Osteocyte (in vitro differentiated cells): ENCODE measurements around the gene APOC1. TPM values are rescaled to one million over a fixed set of nuclear protein-coding genes. Genes with fewer than 3 reads are reported as not detected.

Experiments
- DNase-seq: peaks from one replicate; pipeline ENCODE4 v3.0.0; 2021; ENCODE audit warnings: mixed read lengths; ENCODE audit not compliant: unreplicated experiment; ENCODE audit errors: extremely low spot score
- H3K27ac Mint-ChIP-seq: one replicate; pipeline ENCODE4 v1.8.0; 2021; ENCODE audit warnings: mild to moderate bottlenecking, mixed read lengths; ENCODE audit not compliant: unreplicated experiment
- H3K27me3 Mint-ChIP-seq: one replicate; pipeline ENCODE4 v1.8.0; 2021; ENCODE audit warnings: mixed read lengths; ENCODE audit not compliant: unreplicated experiment
- H3K36me3 Mint-ChIP-seq: one replicate; pipeline ENCODE4 v1.8.0; 2021; ENCODE audit warnings: mixed read lengths; ENCODE audit not compliant: unreplicated experiment
- H3K4me1 Mint-ChIP-seq: one replicate; pipeline ENCODE4 v1.8.0; 2021; ENCODE audit warnings: mixed read lengths; ENCODE audit not compliant: unreplicated experiment
- H3K4me3 Mint-ChIP-seq: one replicate; pipeline ENCODE4 v1.8.0; 2021; ENCODE audit warnings: mild to moderate bottlenecking, moderate library complexity, mixed read lengths; ENCODE audit not compliant: unreplicated experiment
- H3K9me3 Mint-ChIP-seq: one replicate; pipeline ENCODE4 v1.8.0; 2021; ENCODE audit warnings: mixed read lengths; ENCODE audit not compliant: unreplicated experiment
- total RNA-seq: library from RNA; stranded (reverse); gene quantifications from 2 replicates; pipeline ENCODE4 v1.2.1, GENCODE V29; 2021
- TF ChIP-seq, protein P1 (sequence below): fragments of 200-600 bp; sonication (generic); IDR thresholded peaks from 2 replicates; pipeline ENCODE4 v1.5.0; 2021; ENCODE audit warnings: antibody characterized with exemption, mild to moderate bottlenecking, moderate library complexity

Gene APOC1
- total RNA-seq, 1 donor from 2014 or later = 3.3 TPM

DNA sequence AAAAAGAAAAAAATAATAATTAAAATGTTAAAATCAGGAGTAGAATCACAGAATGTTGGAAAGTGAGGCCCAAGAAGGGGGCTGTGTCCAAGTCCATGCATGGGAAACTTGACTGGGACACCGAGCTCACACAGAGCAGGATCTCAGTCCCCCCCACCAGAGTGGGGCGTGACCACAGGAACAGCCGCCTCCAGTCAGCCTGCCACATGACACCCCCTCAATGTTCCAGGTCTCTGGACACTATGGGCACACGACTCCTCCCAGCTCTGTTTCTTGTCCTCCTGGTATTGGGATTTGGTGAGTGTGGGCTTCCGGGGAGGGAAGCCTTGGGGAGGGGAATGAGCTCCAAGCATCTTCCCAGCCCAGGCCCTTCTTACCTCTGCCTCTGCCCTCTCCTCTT lies 33.8 kb downstream of the APOC1 start:
- H3K9me3 Mint-ChIP-seq = no peaks in the 10 kb centered on the region
- DNase-seq = no peak

DNA sequence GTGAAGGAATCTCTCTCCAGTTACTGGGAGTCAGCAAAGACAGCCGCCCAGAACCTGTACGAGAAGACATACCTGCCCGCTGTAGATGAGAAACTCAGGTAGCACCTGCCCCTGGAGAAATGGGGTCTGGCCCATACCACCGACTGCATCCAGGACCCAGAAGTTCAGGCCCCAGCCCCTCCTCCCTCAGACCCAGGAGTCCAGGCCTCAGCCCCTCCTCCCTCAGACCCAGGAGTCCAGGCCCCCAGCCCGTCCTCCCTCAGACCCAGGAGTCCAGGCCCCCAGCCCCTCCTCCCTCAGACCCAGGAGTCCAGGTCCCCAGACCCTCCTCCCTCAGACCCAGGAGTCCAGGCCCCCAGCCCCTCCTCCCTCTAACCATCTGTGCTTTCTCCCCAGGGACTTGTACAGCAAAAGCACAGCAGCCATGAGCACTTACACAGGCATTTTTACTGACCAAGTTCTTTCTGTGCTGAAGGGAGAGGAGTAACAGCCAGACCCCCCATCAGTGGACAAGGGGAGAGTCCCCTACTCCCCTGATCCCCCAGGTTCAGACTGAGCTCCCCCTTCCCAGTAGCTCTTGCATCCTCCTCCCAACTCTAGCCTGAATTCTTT lies 34.5 kb downstream of the APOC1 start:
- Mint-ChIP-seq H3K36me3 (no peaks in the 10 kb centered on the region), H3K4me3 (no peak overlapping the region), H3K27ac (no peak overlapping the region), H3K27me3 (no peaks in the 10 kb centered on the region), H3K4me1 (peaks cover 13% of the 10 kb centered on the region), H3K9me3 (no peaks in the 10 kb centered on the region)
- DNase-seq = no peak
- TF ChIP-seq, protein P1, sequence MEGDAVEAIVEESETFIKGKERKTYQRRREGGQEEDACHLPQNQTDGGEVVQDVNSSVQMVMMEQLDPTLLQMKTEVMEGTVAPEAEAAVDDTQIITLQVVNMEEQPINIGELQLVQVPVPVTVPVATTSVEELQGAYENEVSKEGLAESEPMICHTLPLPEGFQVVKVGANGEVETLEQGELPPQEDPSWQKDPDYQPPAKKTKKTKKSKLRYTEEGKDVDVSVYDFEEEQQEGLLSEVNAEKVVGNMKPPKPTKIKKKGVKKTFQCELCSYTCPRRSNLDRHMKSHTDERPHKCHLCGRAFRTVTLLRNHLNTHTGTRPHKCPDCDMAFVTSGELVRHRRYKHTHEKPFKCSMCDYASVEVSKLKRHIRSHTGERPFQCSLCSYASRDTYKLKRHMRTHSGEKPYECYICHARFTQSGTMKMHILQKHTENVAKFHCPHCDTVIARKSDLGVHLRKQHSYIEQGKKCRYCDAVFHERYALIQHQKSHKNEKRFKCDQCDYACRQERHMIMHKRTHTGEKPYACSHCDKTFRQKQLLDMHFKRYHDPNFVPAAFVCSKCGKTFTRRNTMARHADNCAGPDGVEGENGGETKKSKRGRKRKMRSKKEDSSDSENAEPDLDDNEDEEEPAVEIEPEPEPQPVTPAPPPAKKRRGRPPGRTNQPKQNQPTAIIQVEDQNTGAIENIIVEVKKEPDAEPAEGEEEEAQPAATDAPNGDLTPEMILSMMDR = no peak

More for the DNA sequence above, 33.8 kb downstream of the APOC1 start:
- no peaks in the 10 kb centered on the region for H3K27me3 Mint-ChIP-seq
- peaks cover 8% of the 10 kb centered on the region for H3K4me1 Mint-ChIP-seq
- H3K36me3 Mint-ChIP-seq = no peaks in the 10 kb centered on the region
- TF ChIP-seq, protein P1 = no peak
- H3K27ac Mint-ChIP-seq = no peak overlapping the region
- no peak overlapping the region for H3K4me3 Mint-ChIP-seq

DNA sequence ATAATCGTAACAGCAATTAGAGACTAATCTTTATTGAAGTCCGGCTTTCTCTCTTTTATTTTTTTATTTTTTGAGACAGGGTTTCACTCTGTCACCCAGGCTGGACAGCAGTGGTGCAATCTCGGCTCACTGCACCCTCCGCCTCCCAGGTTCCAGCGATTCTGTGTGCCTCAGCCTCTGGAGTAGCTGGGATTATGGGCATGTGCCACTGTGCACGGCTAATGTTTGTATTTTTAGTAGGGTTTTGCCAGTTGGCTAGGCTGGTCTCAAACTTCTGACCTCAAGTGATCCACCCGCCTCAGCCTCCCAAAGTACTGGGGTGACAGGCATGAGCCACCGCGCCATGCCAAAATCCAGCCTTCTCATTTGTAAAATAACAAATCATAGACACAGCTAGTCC lies 35.1 kb downstream of the APOC1 start:
- H3K4me1 Mint-ChIP-seq = peaks cover 17% of the 10 kb centered on the region
- H3K27ac Mint-ChIP-seq = no peak overlapping the region
- no peak overlapping the region for H3K4me3 Mint-ChIP-seq
- TF ChIP-seq, protein P1 = no peak
- H3K9me3 Mint-ChIP-seq = no peaks in the 10 kb centered on the region
- no peaks in the 10 kb centered on the region for H3K36me3 Mint-ChIP-seq
- no peaks in the 10 kb centered on the region for H3K27me3 Mint-ChIP-seq
- no peak for DNase-seq

DNA sequence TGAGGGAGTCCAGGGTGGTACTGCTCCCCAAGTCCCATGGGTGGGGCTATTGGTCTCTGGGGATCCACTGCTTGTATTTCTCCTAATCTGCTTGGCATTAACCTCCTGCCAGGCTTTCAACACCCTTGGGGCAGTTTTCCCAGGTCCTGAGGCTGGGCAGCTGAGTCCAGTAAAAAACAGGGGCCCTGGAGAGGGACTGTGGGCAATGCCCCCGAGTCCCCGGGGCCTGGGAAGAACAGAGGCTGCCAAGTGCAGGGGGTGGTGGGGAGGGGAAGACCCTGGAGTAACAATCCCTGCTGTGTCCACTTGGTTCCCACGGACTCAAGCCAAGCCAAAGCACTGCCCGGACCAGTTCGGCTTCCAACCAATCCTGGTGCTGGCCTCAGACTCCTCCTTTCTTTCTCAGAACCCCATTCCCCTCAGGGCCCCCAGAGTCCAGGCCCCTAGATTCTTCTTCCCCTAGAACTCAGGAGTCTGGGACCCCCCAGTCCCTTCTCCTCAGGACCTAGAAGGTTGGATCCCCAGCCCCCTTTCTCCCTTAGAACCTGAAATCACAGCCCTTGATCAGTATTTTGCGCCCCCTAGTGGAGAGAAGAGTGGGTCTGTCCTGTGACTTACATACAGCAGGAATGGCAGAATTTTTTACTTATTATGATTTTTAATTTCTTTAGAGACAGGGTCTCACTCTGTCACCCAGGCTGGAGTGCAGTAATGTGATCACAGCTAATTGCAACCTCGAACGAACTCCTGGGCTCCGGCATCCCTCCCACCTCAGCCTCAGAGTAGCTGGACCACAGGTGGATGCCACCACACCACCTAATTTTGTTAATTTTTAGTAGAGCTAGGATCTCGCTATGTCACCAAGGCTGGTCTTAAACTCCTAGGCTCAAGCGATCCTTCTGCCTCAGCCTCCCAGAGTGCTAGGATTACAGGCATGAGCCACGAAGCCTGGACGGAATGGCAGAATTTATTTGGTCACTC lies 37.1 kb downstream of the APOC1 start:
- Mint-ChIP-seq H3K27ac (peak overlapping the region; percentile 72), H3K4me1 (peaks cover 31% of the 10 kb centered on the region), H3K9me3 (no peaks in the 10 kb centered on the region), H3K36me3 (no peaks in the 10 kb centered on the region), H3K4me3 (peak overlapping the region; percentile 2), H3K27me3 (no peaks in the 10 kb centered on the region)
- DNase-seq = no peak
- TF ChIP-seq, protein P1 = peak; percentile 87

DNA sequence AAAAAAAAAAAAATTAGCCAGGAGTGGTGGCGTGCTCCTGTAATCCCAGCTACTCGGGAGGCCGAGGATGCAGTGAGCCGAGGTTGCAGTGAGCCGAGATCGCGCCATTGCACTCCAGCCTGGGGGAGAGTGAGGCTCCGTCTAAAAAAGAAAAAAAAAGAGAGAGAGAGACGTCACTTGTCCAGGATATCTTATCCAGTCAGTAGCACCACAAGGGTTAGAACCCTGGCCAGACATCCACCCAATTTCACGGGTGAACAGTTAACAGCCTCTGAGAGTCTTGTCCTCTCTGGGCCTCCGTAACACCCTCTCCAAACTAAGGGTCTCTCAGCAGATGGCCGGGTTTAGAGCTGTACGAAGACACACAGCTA lies 39.9 kb downstream of the APOC1 start:
- peak overlapping the region; percentile 99 for H3K27ac Mint-ChIP-seq
- H3K9me3 Mint-ChIP-seq = no peaks in the 10 kb centered on the region
- peaks cover 41% of the 10 kb centered on the region for H3K4me1 Mint-ChIP-seq
- TF ChIP-seq, protein P1 = no peak
- DNase-seq = no peak
- no peaks in the 10 kb centered on the region for H3K36me3 Mint-ChIP-seq
- no peaks in the 10 kb centered on the region for H3K27me3 Mint-ChIP-seq
- H3K4me3 Mint-ChIP-seq = peak overlapping the region; percentile 96
